H1 (cell line): ENCODE measurements around the gene EHBP1. TPM values are rescaled to one million over a fixed set of nuclear protein-coding genes. Genes with fewer than 3 reads are reported as not detected.

Source experiments
- CTCF ChIA-PET: fragments of 300-600 bp; sonication (Branson Sonifier 250); formaldehyde crosslinking; loops from one replicate; lab custom pipeline; 2021; ENCODE audit not compliant: partially characterized antibody; lab: Charles Lee
- POLR2A ChIA-PET: fragments of 300-600 bp; sonication (Branson Sonifier 250); formaldehyde crosslinking; loops from one replicate; lab custom pipeline; 2021; ENCODE audit warnings: inconsistent platforms; ENCODE audit not compliant: partially characterized antibody; lab: Charles Lee
- DNase-seq, 2 experiments: peaks; one replicate each; pipeline versions ENCODE4 v3.0.0 to v3.0.0-alpha.2; 2010 to 2022; ENCODE audit warnings: low spot score in 2 of 2, low read depth in 1 of 2, mixed read lengths in 1 of 2
- FAIRE-seq: peaks from 2 replicates; lab custom pipeline; 2011; peaks lifted over from hg19 to GRCh38; lab: Jason Lieb, UNC
- H2AFZ ChIP-seq: 2 replicates; pipeline ENCODE4 v1.8.1; 2012; ENCODE audit warnings: low read length, inconsistent platforms
- H2AK5ac ChIP-seq: 2 replicates; pipeline ENCODE4 v1.6.1; 2013; ENCODE audit warnings: low read depth, low read length
- H2BK120ac ChIP-seq: replicated peaks from 2 replicates; pipeline ENCODE3; 2013; ENCODE audit warnings: low read depth, low read length, inconsistent platforms
- H2BK12ac ChIP-seq: 2 replicates; pipeline ENCODE4 v1.6.1; 2013; ENCODE audit warnings: low read depth, low read length
- H2BK15ac ChIP-seq: 2 replicates; pipeline ENCODE4 v1.6.1; 2013; ENCODE audit warnings: low read length
- H2BK20ac ChIP-seq: 2 replicates; pipeline ENCODE4 v1.6.1; 2013; ENCODE audit warnings: low read length
- H2BK5ac ChIP-seq: 2 replicates; pipeline ENCODE4 v1.6.1; 2013; ENCODE audit warnings: low read depth, low read length
- H3K14ac ChIP-seq: 2 replicates; pipeline ENCODE4 v1.6.1; 2013; ENCODE audit warnings: inconsistent platforms; ENCODE audit not compliant: insufficient read length
- H3K18ac ChIP-seq: 2 replicates; pipeline ENCODE4 v1.6.1; 2013; ENCODE audit warnings: low read length; ENCODE audit errors: extremely low read depth
- H3K23ac ChIP-seq: 2 replicates; pipeline ENCODE4 v1.6.1; 2013; ENCODE audit warnings: inconsistent platforms; ENCODE audit not compliant: insufficient read length
- H3K23me2 ChIP-seq: 2 replicates; pipeline ENCODE4 v1.6.1; 2013; ENCODE audit warnings: low read depth, low read length
- H3K27ac ChIP-seq: 2 replicates; pipeline ENCODE4 v1.6.1; 2011; ENCODE audit warnings: low read depth, low read length, inconsistent platforms
- H3K27me3 ChIP-seq, 4 experiments: replicated peaks in 1 of 4; 1 replicate in 1 of 4; 2 replicates in 3 of 4; pipeline versions ENCODE4 v1.6.1 to v1.8.1; 2011 to 2013; ENCODE audit warnings: low read length in 3 of 4, mild to moderate bottlenecking in 3 of 4, inconsistent platforms in 2 of 4, mixed read lengths in 2 of 4, moderate library complexity in 1 of 4; ENCODE audit not compliant: control insufficient read depth in 3 of 4, insufficient read depth in 3 of 4; ENCODE audit errors: extremely low read depth in 1 of 4
- H3K36me3 ChIP-seq, 4 experiments: 2 replicates each; pipeline versions ENCODE4 v1.6.1 to v1.8.1; 2011 to 2013; ENCODE audit warnings: mild to moderate bottlenecking in 4 of 4, low read length in 3 of 4, moderate library complexity in 2 of 4, control low read depth in 1 of 4, inconsistent platforms in 1 of 4; ENCODE audit not compliant: insufficient read depth in 4 of 4, control insufficient read depth in 2 of 4
- H3K4ac ChIP-seq: replicated peaks from 2 replicates; pipeline ENCODE3; 2013; ENCODE audit warnings: low read length, low read depth, mixed read lengths, inconsistent platforms; ENCODE audit not compliant: insufficient read length
- H3K4me1 ChIP-seq, 4 experiments: replicated peaks in 1 of 4; 1 replicate in 1 of 4; 2 replicates in 3 of 4; pipeline versions ENCODE4 v1.6.1 to v1.8.1; 2011 to 2013; ENCODE audit warnings: low read length in 3 of 4, inconsistent platforms in 2 of 4, mixed read lengths in 1 of 4; ENCODE audit not compliant: insufficient read depth in 4 of 4, control insufficient read depth in 3 of 4
- H3K4me2 ChIP-seq, 2 experiments: 2 replicates each; pipeline versions ENCODE4 v1.6.1 to v1.8.1; 2011 to 2013; ENCODE audit warnings: low read depth in 2 of 2, low read length in 2 of 2, control low read depth in 1 of 2, inconsistent platforms in 1 of 2, mild to moderate bottlenecking in 1 of 2; ENCODE audit not compliant: insufficient read depth in 1 of 2
- H3K4me3 ChIP-seq, 4 experiments: fragments of 200-600, 300-600 bp in 1 of 4; sonication (generic), shearing (Covaris generic), sonication (Bioruptor Twin) in 1 of 4; 2 replicates each; pipeline versions ENCODE4 v1.5.1 to v1.8.1; 2011 to 2016; ENCODE audit warnings: low read length in 4 of 4, low read depth in 3 of 4, control low read depth in 2 of 4, inconsistent platforms in 2 of 4, mild to moderate bottlenecking in 2 of 4, mixed read lengths in 1 of 4, moderate library complexity in 1 of 4; ENCODE audit not compliant: insufficient read depth in 2 of 4; ENCODE audit errors: extremely low read depth in 1 of 4
- H3K56ac ChIP-seq: replicated peaks from 2 replicates; pipeline ENCODE3; 2013; ENCODE audit warnings: low read depth, mild to moderate bottlenecking, mixed read lengths, low read length, inconsistent platforms; ENCODE audit not compliant: insufficient read length
- H3K79me1 ChIP-seq: 2 replicates; pipeline ENCODE4 v1.6.1; 2013; ENCODE audit warnings: low read depth, low read length, control low read depth
- H3K79me2 ChIP-seq, 2 experiments: 2 replicates each; pipeline versions ENCODE4 v1.6.1 to v1.8.1; 2012 to 2013; ENCODE audit warnings: low read length in 2 of 2, mild to moderate bottlenecking in 2 of 2, inconsistent platforms in 1 of 2; ENCODE audit not compliant: insufficient read depth in 2 of 2, control insufficient read depth in 1 of 2
- H3K9ac ChIP-seq, 4 experiments: replicated peaks in 1 of 4; 1 replicate in 1 of 4; 2 replicates in 3 of 4; pipeline versions ENCODE4 v1.6.1 to v1.8.1; 2011 to 2013; ENCODE audit warnings: low read depth in 3 of 4, low read length in 3 of 4, control low read depth in 2 of 4, mild to moderate bottlenecking in 2 of 4, moderate library complexity in 2 of 4, inconsistent platforms in 1 of 4; ENCODE audit errors: extremely low read depth in 1 of 4
- H3K9me3 ChIP-seq, 2 experiments: 2 replicates each; pipeline versions ENCODE4 v1.6.1 to v1.8.1; 2012 to 2013; ENCODE audit warnings: mild to moderate bottlenecking in 2 of 2, moderate library complexity in 2 of 2, control low read depth in 1 of 2, inconsistent platforms in 1 of 2, low read depth in 1 of 2, low read length in 1 of 2, mixed read lengths in 1 of 2; ENCODE audit not compliant: insufficient read depth in 2 of 2
- H4K20me1 ChIP-seq, 2 experiments: replicated peaks in 1 of 2; 2 replicates each; pipeline versions ENCODE3 to v1.8.1; 2011 to 2013; ENCODE audit warnings: inconsistent platforms in 2 of 2, low read length in 2 of 2, mild to moderate bottlenecking in 1 of 2; ENCODE audit not compliant: insufficient read depth in 2 of 2, control insufficient read depth in 1 of 2
- H4K5ac ChIP-seq: 2 replicates; pipeline ENCODE4 v1.6.1; 2013; ENCODE audit warnings: low read length, low read depth, mixed read lengths, inconsistent platforms; ENCODE audit not compliant: insufficient read length
- H4K8ac ChIP-seq: 2 replicates; pipeline ENCODE4 v1.8.0; 2013; ENCODE audit warnings: mild to moderate bottlenecking, moderate library complexity, low read length, inconsistent platforms; ENCODE audit not compliant: insufficient read depth; ENCODE audit errors: extremely low read depth
- H4K91ac ChIP-seq: replicated peaks from 2 replicates; pipeline ENCODE3; 2013; ENCODE audit warnings: low read length, mixed read lengths, inconsistent platforms; ENCODE audit not compliant: insufficient read length
- CBX8 ChIP-seq: fragments of 300-800, 300-1000 bp; sonication (generic); IDR thresholded peaks from 2 replicates; pipeline ENCODE4 v1.7.1; 2016; ENCODE audit warnings: low read depth, low read length, borderline replicate concordance
- CREB1 ChIP-seq: IDR thresholded peaks from 2 replicates; pipeline ENCODE4 v1.6.1; 2012; ENCODE audit warnings: inconsistent platforms
- PHF8 ChIP-seq: fragments of 200-600 bp; sonication (generic); conservative IDR thresholded peaks from 2 replicates; pipeline ENCODE4 v1.7.1; 2012; ENCODE audit warnings: low read depth, mild to moderate bottlenecking, inconsistent platforms, low read length, moderate library complexity
- POLR2A ChIP-seq, 2 experiments: IDR thresholded peaks; 1 replicate in 1 of 2; 2 replicates in 1 of 2; pipeline ENCODE4 v1.6.1; 2011; ENCODE audit warnings: low read depth in 2 of 2, low read length in 2 of 2, mild to moderate bottlenecking in 2 of 2; ENCODE audit errors: control extremely low read depth in 1 of 2
- RBBP5 ChIP-seq: IDR thresholded peaks from 2 replicates; pipeline ENCODE4 v1.7.1; 2012; ENCODE audit warnings: low read depth, mild to moderate bottlenecking, inconsistent platforms, low read length, moderate library complexity, borderline replicate concordance
- SAP30 ChIP-seq: fragments of 300-600 bp; sonication (generic); IDR thresholded peaks from 2 replicates; pipeline ENCODE4 v1.7.1; 2012; ENCODE audit warnings: low read length, moderate library complexity, mild to moderate bottlenecking, inconsistent platforms; ENCODE audit not compliant: insufficient read depth, insufficient replicate concordance
- SIN3A ChIP-seq, 2 experiments: IDR thresholded peaks in 1 of 2; conservative IDR thresholded peaks in 1 of 2; 2 replicates each; pipeline ENCODE4 v1.6.1; 2011 to 2012; ENCODE audit warnings: low read length in 2 of 2, improper control_type of control experiment in 1 of 2, low read depth in 1 of 2, mild to moderate bottlenecking in 1 of 2
- WGBS, 2 experiments: shearing (Covaris generic) in 1 of 2; methylation state at CpG; one replicate each; pipeline versions ENCODE4 v1.1.6 to v1.1.7; 2013 to 2015; ENCODE audit warnings: low lambda C conversion rate in 2 of 2, mixed read lengths in 2 of 2, inconsistent platforms in 1 of 2, low coverage in 1 of 2, missing lambda C conversion rate in 1 of 2; ENCODE audit not compliant: insufficient replicate concordance in 2 of 2, insufficient coverage in 1 of 2, insufficient read length in 1 of 2; ENCODE audit errors: extremely low coverage in 1 of 2, missing lambda C conversion rate in 1 of 2; 5-methylcytosine and 5-hydroxymethylcytosine counted together
- polyA plus RNA-seq, 7 experiments: library from polyadenylated mRNA; depleted of rRNA in 3 of 7; stranded (reverse) in 5 of 7; unstranded in 2 of 7; fragments of >200 nt in 5 of 7; fragments of 200-250 nt in 2 of 7; gene quantifications; 1 replicate in 5 of 7; 2 replicates in 1 of 7; 4 replicates in 1 of 7; pipeline versions ENCODE4 v1.2.1 to v1.2.3, GENCODE V29; 2011 to 2013; ENCODE audit warnings: missing spikeins in 2 of 7, mixed read lengths in 2 of 7
- total RNA-seq: library from RNA; stranded (reverse); fragmentation: NEBNext Ultra II Directional; extraction: Animal tissue kit (Norgen Biotek cat#: 25700); gene quantifications from 2 replicates; pipeline ENCODE4 v1.2.1, GENCODE V29; 2021

The EHBP1 gene
- total and polyA plus RNA-seq, 2 of the 8 experiments (the other 6 are each of a cell fraction or from before 2014, with no cell fraction given) = 12.0 to 64.1 TPM

DNA sequence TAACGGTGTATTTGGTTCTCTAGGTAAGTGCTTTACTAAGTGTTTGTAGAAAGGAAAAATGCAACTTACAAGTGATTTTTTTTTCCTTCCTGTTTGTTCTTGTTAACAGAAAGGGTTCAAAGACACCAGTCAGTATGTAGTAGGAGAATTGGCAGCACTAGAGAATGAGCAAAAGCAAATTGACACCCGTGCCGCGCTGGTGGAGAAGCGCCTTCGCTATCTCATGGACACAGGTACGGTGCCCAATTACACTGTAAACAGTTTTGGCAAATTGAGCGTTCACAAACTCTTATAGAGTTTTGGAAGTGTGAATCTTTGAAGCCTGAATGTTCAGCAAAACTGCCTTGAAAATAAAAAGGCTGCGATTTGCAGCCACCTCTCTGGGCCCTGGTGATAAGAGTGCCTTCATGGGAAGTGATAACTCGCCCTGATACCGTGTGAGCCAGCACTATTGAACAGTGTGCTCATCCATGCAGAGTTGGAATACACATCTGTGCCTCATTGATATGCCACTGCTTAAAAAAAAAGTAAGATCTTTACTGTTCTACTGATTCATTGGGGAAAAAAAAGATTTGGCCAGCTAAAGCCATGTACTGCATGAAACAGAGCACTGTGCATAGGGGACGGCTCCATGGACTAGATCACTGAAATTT is 291.1 kb downstream of the EHBP1 start:
- H3K9ac ChIP-seq = no peak overlapping the region
- CTCF ChIA-PET = no interaction called here
- no peak overlapping the region for H2BK20ac ChIP-seq
- WGBS, 2 experiments = 95% methylated on average over 12 of the region's 12 CpGs; no CpG with 5 or more reads in 1 of the 2 experiments
- no peak overlapping the region for H2BK120ac ChIP-seq
- H4K5ac ChIP-seq = no peak overlapping the region
- H3K9me3 ChIP-seq = no peaks in the 10 kb centered on the region
- no peak overlapping the region for H2BK15ac ChIP-seq
- no peaks in the 10 kb centered on the region for H3K79me1 ChIP-seq
- no peak overlapping the region for H3K14ac ChIP-seq
- no peak overlapping the region for H2AK5ac ChIP-seq
- H2AFZ ChIP-seq = no peak overlapping the region
- H3K27ac ChIP-seq = no peak overlapping the region
- H3K27me3 ChIP-seq = no peaks in the 10 kb centered on the region
- no peaks in the 10 kb centered on the region for H3K79me2 ChIP-seq
- H4K91ac ChIP-seq = no peak overlapping the region
- POLR2A ChIA-PET = no interaction called here
- TF ChIP-seq CREB1 (no peak), CBX8 (no peak), PHF8 (no peak), SAP30 (no peak), POLR2A (IDR thresholded peaks at IDR 0.05; ENCODE audit: control extremely low read depth in 1 of 2, low read depth in 2 of 2, low read length in 2 of 2) (no peak), RBBP5 (no peak), SIN3A (conservative IDR thresholded peaks at IDR 0.05 in 1 of 2, IDR thresholded peaks at IDR 0.05 in 1 of 2; ENCODE audit: low read depth in 1 of 2, low read length in 2 of 2) (no peak)
- no peaks in the 10 kb centered on the region for H3K23me2 ChIP-seq
- no peak overlapping the region; the same call in 1 of the 2 replicates for H4K8ac ChIP-seq
- H3K36me3 ChIP-seq = peaks cover 0 to 10% (median 4%) of the 10 kb centered on the region in 4 experiments; a peak in 5 of 8 replicates
- no peaks in the 10 kb centered on the region for H3K4me1 ChIP-seq
- no peak overlapping the region for H2BK12ac ChIP-seq
- no peak overlapping the region for H3K56ac ChIP-seq
- no peak for DNase-seq
- no peak for FAIRE-seq
- no peak overlapping the region for H3K18ac ChIP-seq
- no peaks in the 10 kb centered on the region for H4K20me1 ChIP-seq
- no peak overlapping the region for H2BK5ac ChIP-seq
- H3K4me3 ChIP-seq = no peak overlapping the region
- H3K23ac ChIP-seq = no peak overlapping the region
- no peak overlapping the region for H3K4ac ChIP-seq
- H3K4me2 ChIP-seq = no peak overlapping the region
